Mesenchymal stem cell (in vitro differentiated cells and primary cell): ENCODE results near the gene CHRNA4.

Experiments
- DNase-seq: peaks from one replicate; pipeline ENCODE4 v3.0.0-alpha.2; 2013
- H2AFZ ChIP-seq: one replicate; pipeline ENCODE4 v1.6.1; 2013; ENCODE audit warnings: low read depth, mild to moderate bottlenecking, control low read depth, inconsistent platforms, low read length, moderate library complexity
- H2AK5ac ChIP-seq: 2 replicates; pipeline ENCODE4 v1.6.1; 2013; ENCODE audit warnings: low read length, moderate library complexity, mild to moderate bottlenecking, inconsistent platforms; ENCODE audit not compliant: severe bottlenecking
- H2BK120ac ChIP-seq: one replicate; pipeline ENCODE4 v1.6.1; 2013; ENCODE audit warnings: low read depth, mild to moderate bottlenecking, inconsistent platforms, low read length, moderate library complexity
- H2BK12ac ChIP-seq, 2 experiments: one replicate each; pipeline ENCODE4 v1.6.1; 2013; ENCODE audit warnings: inconsistent platforms in 2 of 2, low read length in 2 of 2, mild to moderate bottlenecking in 2 of 2, moderate library complexity in 2 of 2, control low read depth in 1 of 2
- H2BK15ac ChIP-seq: one replicate; pipeline ENCODE4 v1.6.1; 2013; ENCODE audit warnings: mild to moderate bottlenecking, low read depth, inconsistent platforms; ENCODE audit not compliant: poor library complexity, severe bottlenecking
- H2BK5ac ChIP-seq: 2 replicates; pipeline ENCODE4 v1.6.1; 2013; ENCODE audit warnings: low read depth, mild to moderate bottlenecking, low read length, control low read depth, inconsistent platforms; ENCODE audit not compliant: poor library complexity, severe bottlenecking
- H3K14ac ChIP-seq, 2 experiments: one replicate each; pipeline ENCODE4 v1.6.1; 2013; ENCODE audit warnings: inconsistent platforms in 2 of 2, low read length in 2 of 2, control low read depth in 1 of 2, mild to moderate bottlenecking in 1 of 2, moderate library complexity in 1 of 2
- H3K18ac ChIP-seq, 2 experiments: one replicate each; pipeline ENCODE4 v1.6.1; 2013; ENCODE audit warnings: inconsistent platforms in 2 of 2, low read length in 2 of 2, control low read depth in 1 of 2, low read depth in 1 of 2, mild to moderate bottlenecking in 1 of 2
- H3K23ac ChIP-seq, 2 experiments: one replicate each; pipeline ENCODE4 v1.6.1; 2013; ENCODE audit warnings: inconsistent platforms in 2 of 2, low read length in 2 of 2, mild to moderate bottlenecking in 2 of 2, moderate library complexity in 2 of 2, control low read depth in 1 of 2
- H3K27ac ChIP-seq: 2 replicates; pipeline ENCODE4 v1.5.1; 2013; ENCODE audit warnings: mild to moderate bottlenecking, moderate library complexity, low read length, control low read depth, inconsistent platforms; ENCODE audit not compliant: poor library complexity, severe bottlenecking
- H3K27me3 ChIP-seq, 2 experiments: 2 replicates each; pipeline versions ENCODE4 v1.6.1 to v1.7.0; 2013; ENCODE audit warnings: low read length in 2 of 2, mild to moderate bottlenecking in 2 of 2, moderate library complexity in 2 of 2, control low read depth in 1 of 2, inconsistent platforms in 1 of 2; ENCODE audit not compliant: control insufficient read depth in 1 of 2, insufficient read depth in 1 of 2
- H3K36me3 ChIP-seq, 2 experiments: 2 replicates each; pipeline versions ENCODE4 v1.6.1 to v1.7.0; 2013; ENCODE audit warnings: low read length in 2 of 2, control low read depth in 1 of 2, inconsistent platforms in 1 of 2, low read depth in 1 of 2, mild to moderate bottlenecking in 1 of 2; ENCODE audit not compliant: insufficient read depth in 2 of 2, control insufficient read depth in 1 of 2
- H3K4ac ChIP-seq, 2 experiments: one replicate each; pipeline ENCODE4 v1.6.1; 2013; ENCODE audit warnings: inconsistent platforms in 2 of 2, low read length in 2 of 2, mild to moderate bottlenecking in 2 of 2, moderate library complexity in 2 of 2, control low read depth in 1 of 2, low read depth in 1 of 2
- H3K4me1 ChIP-seq: 2 replicates; pipeline ENCODE4 v1.6.1; 2013; ENCODE audit warnings: low read depth, low read length, control low read depth; ENCODE audit not compliant: control insufficient read depth, insufficient read depth
- H3K4me2 ChIP-seq: 2 replicates; pipeline ENCODE4 v1.6.1; 2013; ENCODE audit warnings: low read length, mild to moderate bottlenecking, inconsistent platforms; ENCODE audit not compliant: poor library complexity, severe bottlenecking
- H3K4me3 ChIP-seq, 2 experiments: 2 replicates each; pipeline versions ENCODE4 v1.5.1 to v1.7.0; 2013; ENCODE audit warnings: low read length in 2 of 2, mild to moderate bottlenecking in 2 of 2, control low read depth in 1 of 2, low read depth in 1 of 2; ENCODE audit not compliant: insufficient read depth in 1 of 2
- H3K79me1 ChIP-seq: replicated peaks from 2 replicates; pipeline ENCODE4 v1.6.1; 2013; ENCODE audit warnings: mild to moderate bottlenecking, control low read depth, low read length, inconsistent platforms; ENCODE audit not compliant: poor library complexity, severe bottlenecking
- H3K9ac ChIP-seq: 2 replicates; pipeline ENCODE4 v1.7.0; 2013; ENCODE audit warnings: mild to moderate bottlenecking, low read length, moderate library complexity
- H3K9me3 ChIP-seq: 2 replicates; pipeline ENCODE4 v1.7.0; 2013; ENCODE audit warnings: mild to moderate bottlenecking, low read length; ENCODE audit not compliant: control insufficient read depth
- H4K8ac ChIP-seq: one replicate; pipeline ENCODE4 v1.6.1; 2013; ENCODE audit warnings: inconsistent platforms, mild to moderate bottlenecking, low read length, moderate library complexity
- H4K91ac ChIP-seq: one replicate; pipeline ENCODE4 v1.6.1; 2013; ENCODE audit warnings: mild to moderate bottlenecking, low read length, inconsistent platforms
- WGBS: methylation state at CpG from one replicate; pipeline ENCODE4 v1.1.7; 2013; ENCODE audit warnings: mixed read lengths; 5-methylcytosine and 5-hydroxymethylcytosine counted together

CHRNA4 gene

DNA sequence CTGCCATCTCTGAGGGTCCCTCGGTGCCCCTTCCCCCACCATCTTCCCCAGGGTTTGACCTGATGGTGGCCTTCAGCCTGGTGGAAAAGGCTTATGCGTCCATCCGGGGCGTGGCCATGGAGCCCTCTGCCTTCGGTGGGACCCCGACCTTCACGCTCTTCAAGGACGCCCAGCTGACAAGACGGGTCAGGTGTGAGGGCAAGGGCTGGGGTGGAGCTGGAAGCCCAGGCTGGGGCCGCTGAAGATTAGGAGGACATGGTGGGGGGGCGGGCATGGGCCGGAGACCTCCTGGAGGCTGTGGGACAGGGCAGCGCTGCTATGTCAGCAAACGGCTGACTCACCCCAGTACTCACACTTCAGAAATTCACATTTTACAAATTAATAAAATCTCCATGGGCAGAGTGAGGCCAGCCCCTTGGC is 44.6 kb downstream of the CHRNA4 start:
- no peak for DNase-seq
- Histone ChIP-seq H2BK15ac (no peak overlapping the region), H3K79me1 (no peaks in the 10 kb centered on the region), H3K4me1 (no peaks in the 10 kb centered on the region), H3K27me3 (peaks cover 2 to 52% of the 10 kb centered on the region in 2 experiments), H3K4me3 (no peak overlapping the region), H3K4ac (no peak overlapping the region), H3K23ac (no peak overlapping the region), H4K91ac (no peak overlapping the region), H3K4me2 (no peak overlapping the region), H3K9ac (no peak overlapping the region), H2AK5ac (no peak overlapping the region), H3K9me3 (no peaks in the 10 kb centered on the region), H3K36me3 (no peaks in the 10 kb centered on the region), H2AFZ (no peak overlapping the region), H3K14ac (no peak overlapping the region), H2BK5ac (no peak overlapping the region), H2BK12ac (no peak overlapping the region), H2BK120ac (no peak overlapping the region), H3K18ac (no peak overlapping the region), H4K8ac (no peak overlapping the region), H3K27ac (no peak overlapping the region)
- 90% methylated on average over 11 of the region's 14 CpGs for WGBS

- Histone ChIP-seq H3K4me1 (no peaks in the 10 kb centered on the region), H3K18ac (no peak overlapping the region), H3K27me3 (peaks cover 0 to 49% of the 10 kb centered on the region in 2 experiments), H3K27ac (no peak overlapping the region), H3K9ac (no peak overlapping the region), H4K91ac (no peak overlapping the region), H3K14ac (no peak overlapping the region), H3K4ac (no peak overlapping the region), H2BK5ac (no peak overlapping the region), H3K4me3 (no peak overlapping the region), H3K23ac (no peak overlapping the region), H2AFZ (no peak overlapping the region), H2BK15ac (no peak overlapping the region), H2BK120ac (no peak overlapping the region), H2BK12ac (no peak overlapping the region), H3K36me3 (no peaks in the 10 kb centered on the region), H4K8ac (no peak overlapping the region), H3K79me1 (no peaks in the 10 kb centered on the region), H2AK5ac (no peak overlapping the region), H3K4me2 (no peak overlapping the region), H3K9me3 (no peaks in the 10 kb centered on the region)
- 85% methylated on average over 28 of the region's 31 CpGs for WGBS
- DNase-seq = no peak
Measured at GRCh38 chr20:63315731-63316491, 45.2 kb downstream of the CHRNA4 start.

DNA sequence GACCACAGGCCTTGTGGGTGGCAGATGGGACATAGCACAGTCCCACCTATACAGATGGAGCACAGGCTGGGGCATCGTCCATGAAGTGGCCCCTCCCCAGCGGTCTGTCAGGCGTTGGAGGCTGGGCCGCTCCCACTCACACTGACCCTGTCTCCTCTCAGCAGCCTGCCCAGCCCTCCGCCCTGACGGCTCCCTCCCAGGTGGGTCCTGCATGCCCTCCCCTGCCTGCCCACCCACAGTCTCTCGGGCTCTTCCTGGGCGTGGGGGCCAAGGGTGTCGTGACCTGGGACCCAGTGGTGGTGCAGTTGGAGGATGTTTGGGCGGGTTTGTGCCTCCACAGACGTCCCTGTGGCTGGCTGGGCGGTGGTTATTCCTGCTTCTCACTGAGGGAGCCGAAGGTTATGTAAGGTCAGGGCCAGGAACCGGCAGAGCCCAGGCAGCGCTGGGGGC is 45.9 kb downstream of the CHRNA4 start:
- Histone ChIP-seq H3K27me3 (peaks cover 0 to 43% of the 10 kb centered on the region in 2 experiments), H3K4me1 (peaks cover 4% of the 10 kb centered on the region), H3K23ac (no peak overlapping the region), H3K9me3 (no peaks in the 10 kb centered on the region), H3K4me3 (no peak overlapping the region), H3K4ac (no peak overlapping the region), H3K18ac (no peak overlapping the region), H2BK5ac (no peak overlapping the region), H4K8ac (no peak overlapping the region), H3K27ac (no peak overlapping the region), H3K14ac (no peak overlapping the region), H3K79me1 (no peaks in the 10 kb centered on the region), H2BK15ac (no peak overlapping the region), H2AFZ (no peak overlapping the region), H3K9ac (no peak overlapping the region), H2BK12ac (no peak overlapping the region), H2AK5ac (no peak overlapping the region), H2BK120ac (no peak overlapping the region), H3K4me2 (no peak overlapping the region), H4K91ac (no peak overlapping the region), H3K36me3 (no peaks in the 10 kb centered on the region)
- no peak for DNase-seq
- 65% methylated on average over 15 of the region's 15 CpGs for WGBS

GRCh38 chr20:63314566-63315239 is 46.4 kb downstream of the CHRNA4 start:
- Histone ChIP-seq H3K4ac (no peak overlapping the region), H2BK12ac (no peak overlapping the region), H2BK5ac (no peak overlapping the region), H3K9me3 (no peaks in the 10 kb centered on the region), H2BK120ac (no peak overlapping the region), H4K91ac (no peak overlapping the region), H2AK5ac (no peak overlapping the region), H3K4me1 (peaks cover 7% of the 10 kb centered on the region), H3K4me3 (no peak overlapping the region), H3K23ac (no peak overlapping the region), H3K9ac (no peak overlapping the region), H3K36me3 (no peaks in the 10 kb centered on the region), H3K14ac (no peak overlapping the region), H2BK15ac (no peak overlapping the region), H3K27me3 (peaks cover 0 to 41% of the 10 kb centered on the region in 2 experiments), H3K79me1 (no peaks in the 10 kb centered on the region), H2AFZ (no peak overlapping the region), H3K18ac (no peak overlapping the region), H4K8ac (no peak overlapping the region), H3K27ac (no peak overlapping the region), H3K4me2 (no peak overlapping the region)
- DNase-seq = no peak
- WGBS = 83% methylated on average over 21 of the region's 21 CpGs
